NCI-H82 treated with DMSO at 0.1 percent for 48 hours (cell line): ENCODE results near the gene DCPS.
A peak's percentile ranks its signal among the peaks of the same experiment; 100 is the strongest.
"Not testable (repeated sequence)": the region's sequence is repeated elsewhere in the genome, so short reads cannot be mapped to it uniquely, and the experiment has no call there.

Experiments used
- DNase-seq: peaks from one replicate; lab custom pipeline; 2025; ENCODE audit not compliant: unreplicated experiment; lab: John Stamatoyannopoulos, UW

Gene DCPS

GRCh38 chr11:126344141-126345080, 40.6 kb downstream of the DCPS start:
- DNase-seq, result no peak

- no peak for DNase-seq
Observed at GRCh38 chr11:126345283-126345682, 41.4 kb downstream of the DCPS start.

- DNase-seq, result no peak
Observed at GRCh38 chr11:126345759-126346585, 42.1 kb downstream of the DCPS start.

- DNase-seq, result no peak
Observed at GRCh38 chr11:126346586-126346940, 42.7 kb downstream of the DCPS start.

GRCh38 chr11:126346946-126347345, 43.1 kb downstream of the DCPS start:
- DNase-seq, result not testable (repeated sequence)

- DNase-seq, result no peak
Observed at GRCh38 chr11:126347751-126348668, 44.1 kb downstream of the DCPS start.

GRCh38 chr11:126348806-126349582, 45.1 kb downstream of the DCPS start:
- DNase-seq, result no peak

- no peak for DNase-seq
Observed at GRCh38 chr11:126350836-126351235, 47.0 kb downstream of the DCPS start.

GRCh38 chr11:126352163-126352562, 48.3 kb downstream of the DCPS start:
- DNase-seq, result no peak

GRCh38 chr11:126352934-126353801, 49.3 kb downstream of the DCPS start:
- DNase-seq, result no peak

- DNase-seq, result no peak
Observed at GRCh38 chr11:126354631-126355323, 50.9 kb downstream of the DCPS start.

- peak; percentile 26 for DNase-seq
Observed at GRCh38 chr11:126355324-126355925, 51.6 kb downstream of the DCPS start, which contains the start of gene ST3GAL4. Gene ST3GAL4 (plus strand): TSS chr11:126355686. CDS start chr11:126406156, 50,470 bp downstream.

- no peak for DNase-seq
Observed at GRCh38 chr11:126355926-126356897, 52.4 kb downstream of the DCPS start.

GRCh38 chr11:126357055-126357962, 53.4 kb downstream of the DCPS start:
- no peak for DNase-seq

GRCh38 chr11:126357969-126358762, 54.3 kb downstream of the DCPS start:
- no peak for DNase-seq
